Colonic mucosa (tissue), 4 donors: ENCODE data around the gene ARHGAP25. TPM values are rescaled to one million over a fixed set of nuclear protein-coding genes. Genes with fewer than 3 reads are reported as not detected.

Source experiments
- DNase-seq: peaks from one replicate; pipeline ENCODE4 v3.0.0-alpha.2; 2020
- H3K27ac ChIP-seq: fragments of 200-600 bp; one replicate; pipeline ENCODE4 v1.8.0; 2021
- H3K27me3 ChIP-seq: fragments of 200-600 bp; one replicate; pipeline ENCODE4 v1.8.0; 2021
- H3K36me3 ChIP-seq: fragments of 200-600 bp; one replicate; pipeline ENCODE4 v1.8.0; 2021
- H3K4me1 ChIP-seq: fragments of 200-600 bp; one replicate; pipeline ENCODE4 v1.8.0; 2021; ENCODE audit warnings: mild to moderate bottlenecking
- H3K4me3 ChIP-seq: fragments of 200-600 bp; one replicate; pipeline ENCODE4 v1.8.0; 2021
- H3K9ac ChIP-seq, 2 donors: one replicate each; pipeline ENCODE4 v1.7.0; 2013; ENCODE audit warnings: control low read depth in 2 of 2, low read depth in 2 of 2, low read length in 2 of 2
- H3K9me3 ChIP-seq: fragments of 200-600 bp; one replicate; pipeline ENCODE4 v1.8.0; 2021
- intact Hi-C: fragments of 100-400 bp; cut with DNase I; formaldehyde crosslinking; loops from one replicate; pipeline ENCODE4 v1.14.1; 2022
- total RNA-seq, 2 donors: library from RNA; stranded (reverse); fragmentation: NEBNext Ultra II Directional in 1 of 2; extraction: Animal tissue kit (Norgen Biotek cat#: 25700) in 1 of 2; gene quantifications; one replicate each; pipeline ENCODE4 v1.2.1, GENCODE V29; 2021
- TF ChIP-seq, protein P1 (sequence below): fragments of 200-600 bp; IDR thresholded peaks from one replicate; pipeline ENCODE4 v1.8.0; 2022; ENCODE audit warnings: antibody characterized with exemption, mild to moderate bottlenecking
- donor health status: healthy.
- donor health status: DM: no; HTN: no; CAD: no.
- donor health status: DM: no; HTN: no; CAD: no.

Gene ARHGAP25
- total RNA-seq, 2 donors from 2014 or later: 3.6 to 3.7 TPM

DNA sequence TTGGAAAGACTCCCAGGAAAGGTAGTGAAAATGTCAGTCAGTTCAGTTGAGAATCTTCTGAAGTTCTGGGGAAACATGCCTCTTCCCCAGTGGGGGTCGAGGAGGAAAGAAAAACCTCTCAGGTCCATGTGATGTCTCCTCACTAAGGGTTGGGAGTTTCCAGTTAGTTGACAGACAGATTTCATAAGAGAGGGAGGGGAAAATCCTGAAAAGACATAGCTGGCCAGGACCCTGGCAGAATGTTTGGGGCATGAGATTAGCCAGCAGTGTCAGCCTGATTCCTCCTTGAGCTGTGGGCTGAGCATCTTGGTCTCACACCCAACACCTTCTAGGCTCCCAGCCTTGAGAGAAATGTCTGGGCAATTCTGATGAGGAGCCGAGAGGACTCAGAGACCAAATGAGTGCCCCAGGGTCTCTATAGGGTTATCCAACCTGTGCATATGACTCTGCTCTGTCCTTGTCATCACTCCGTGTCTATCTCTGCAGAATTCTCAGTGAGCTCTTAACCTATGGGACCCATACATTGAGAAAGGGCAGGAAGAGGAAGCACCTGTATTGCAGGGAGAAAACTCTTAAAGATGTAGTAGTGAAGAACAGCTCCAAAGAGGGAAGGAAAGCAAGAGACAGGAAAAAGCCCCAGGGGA is 122.7 kb downstream of the ARHGAP25 start:
- Histone ChIP-seq H3K9ac (no peak overlapping the region), H3K36me3 (no peaks in the 10 kb centered on the region), H3K27me3 (no peaks in the 10 kb centered on the region), H3K4me1 (no peaks in the 10 kb centered on the region), H3K27ac (no peak overlapping the region), H3K4me3 (no peak overlapping the region), H3K9me3 (no peaks in the 10 kb centered on the region)
- no peak for DNase-seq
- TF ChIP-seq, protein P1, sequence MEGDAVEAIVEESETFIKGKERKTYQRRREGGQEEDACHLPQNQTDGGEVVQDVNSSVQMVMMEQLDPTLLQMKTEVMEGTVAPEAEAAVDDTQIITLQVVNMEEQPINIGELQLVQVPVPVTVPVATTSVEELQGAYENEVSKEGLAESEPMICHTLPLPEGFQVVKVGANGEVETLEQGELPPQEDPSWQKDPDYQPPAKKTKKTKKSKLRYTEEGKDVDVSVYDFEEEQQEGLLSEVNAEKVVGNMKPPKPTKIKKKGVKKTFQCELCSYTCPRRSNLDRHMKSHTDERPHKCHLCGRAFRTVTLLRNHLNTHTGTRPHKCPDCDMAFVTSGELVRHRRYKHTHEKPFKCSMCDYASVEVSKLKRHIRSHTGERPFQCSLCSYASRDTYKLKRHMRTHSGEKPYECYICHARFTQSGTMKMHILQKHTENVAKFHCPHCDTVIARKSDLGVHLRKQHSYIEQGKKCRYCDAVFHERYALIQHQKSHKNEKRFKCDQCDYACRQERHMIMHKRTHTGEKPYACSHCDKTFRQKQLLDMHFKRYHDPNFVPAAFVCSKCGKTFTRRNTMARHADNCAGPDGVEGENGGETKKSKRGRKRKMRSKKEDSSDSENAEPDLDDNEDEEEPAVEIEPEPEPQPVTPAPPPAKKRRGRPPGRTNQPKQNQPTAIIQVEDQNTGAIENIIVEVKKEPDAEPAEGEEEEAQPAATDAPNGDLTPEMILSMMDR: no peak
- intact Hi-C loops: no loop called here

DNA sequence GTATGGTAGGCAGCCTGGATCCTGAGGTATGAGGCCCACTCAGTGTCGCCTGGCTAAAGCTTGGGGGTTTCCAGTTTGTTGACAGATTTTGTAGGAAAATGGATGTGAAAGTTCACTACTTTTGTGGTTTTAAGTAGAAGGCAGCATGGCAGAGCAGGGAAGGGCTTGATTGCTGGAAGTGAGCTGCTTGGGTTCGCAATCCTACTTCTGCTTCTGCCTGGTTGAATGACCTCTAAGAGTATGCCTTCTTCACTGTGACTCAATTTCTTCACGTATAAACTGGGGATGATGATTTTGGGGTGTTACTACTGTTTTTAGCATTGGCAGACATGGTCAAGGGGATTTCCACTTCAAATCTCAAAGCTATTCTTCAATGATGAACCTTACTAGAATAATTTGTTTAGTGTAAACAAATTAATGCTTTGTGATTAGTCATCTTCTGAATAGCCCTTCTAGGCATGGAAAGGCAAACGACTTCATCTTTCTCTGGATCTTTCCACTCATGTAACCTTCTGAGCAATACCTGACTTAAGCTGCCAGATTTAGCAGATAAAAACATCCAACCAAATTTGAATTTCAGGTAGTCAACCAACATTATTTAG is 123.3 kb downstream of the ARHGAP25 start:
- no peak overlapping the region for H3K4me3 ChIP-seq
- no peak overlapping the region for H3K9ac ChIP-seq
- no peaks in the 10 kb centered on the region for H3K36me3 ChIP-seq
- intact Hi-C loops: no loop called here
- no peaks in the 10 kb centered on the region for H3K9me3 ChIP-seq
- DNase-seq: no peak
- H3K27me3 ChIP-seq: no peaks in the 10 kb centered on the region
- TF ChIP-seq, protein P1: no peak
- no peak overlapping the region for H3K27ac ChIP-seq
- no peaks in the 10 kb centered on the region for H3K4me1 ChIP-seq

DNA sequence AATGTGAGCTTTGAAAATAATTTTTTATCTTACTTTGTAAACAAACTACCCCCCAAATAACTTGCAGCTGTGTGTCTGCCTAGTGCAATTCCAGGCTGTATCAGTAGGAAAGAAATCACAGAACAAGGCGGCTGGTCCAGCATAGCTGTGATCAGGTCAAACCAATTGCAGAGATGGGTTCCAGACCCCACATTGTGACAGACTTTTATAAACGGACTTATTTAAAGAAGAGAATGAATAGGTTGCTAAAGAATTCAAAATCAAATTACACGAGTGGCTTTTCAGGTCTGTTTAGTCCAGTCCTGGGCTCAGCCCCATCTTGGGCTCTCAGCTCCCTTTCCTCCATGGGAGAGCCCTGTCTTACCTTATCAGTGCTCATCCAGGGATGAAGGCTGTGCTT is 125.5 kb downstream of the ARHGAP25 start:
- DNase-seq: no peak
- no peaks in the 10 kb centered on the region for H3K27me3 ChIP-seq
- no peaks in the 10 kb centered on the region for H3K4me1 ChIP-seq
- no peak overlapping the region for H3K4me3 ChIP-seq
- intact Hi-C loops: no loop called here
- TF ChIP-seq, protein P1: no peak
- H3K9me3 ChIP-seq: no peaks in the 10 kb centered on the region
- H3K36me3 ChIP-seq: no peaks in the 10 kb centered on the region
- no peak overlapping the region for H3K9ac ChIP-seq
- no peak overlapping the region for H3K27ac ChIP-seq

DNA sequence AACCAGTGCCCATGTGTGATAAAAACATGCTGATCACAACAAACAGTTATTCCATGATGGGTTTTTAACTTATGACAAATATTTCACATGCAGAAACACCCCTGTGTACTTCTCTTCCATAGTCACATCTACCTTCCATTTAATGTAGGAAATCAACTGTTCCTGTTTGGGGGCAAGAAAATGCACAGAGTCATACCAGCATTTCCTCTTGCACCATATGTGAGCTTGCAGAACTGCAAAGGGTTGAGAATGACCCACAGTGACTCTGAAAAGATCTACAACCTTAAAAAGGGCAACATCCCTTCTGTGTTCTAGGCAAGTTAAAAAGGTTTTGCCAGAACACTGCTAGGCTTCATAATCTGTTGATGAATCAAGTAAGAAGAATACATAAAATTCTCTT is 126.7 kb downstream of the ARHGAP25 start:
- no peaks in the 10 kb centered on the region for H3K4me1 ChIP-seq
- H3K4me3 ChIP-seq: no peak overlapping the region
- no peak overlapping the region for H3K27ac ChIP-seq
- H3K36me3 ChIP-seq: no peaks in the 10 kb centered on the region
- H3K9ac ChIP-seq: no peak overlapping the region
- TF ChIP-seq, protein P1: no peak
- no peaks in the 10 kb centered on the region for H3K27me3 ChIP-seq
- no peak for DNase-seq
- H3K9me3 ChIP-seq: no peaks in the 10 kb centered on the region
- intact Hi-C loops: no loop called here

DNA sequence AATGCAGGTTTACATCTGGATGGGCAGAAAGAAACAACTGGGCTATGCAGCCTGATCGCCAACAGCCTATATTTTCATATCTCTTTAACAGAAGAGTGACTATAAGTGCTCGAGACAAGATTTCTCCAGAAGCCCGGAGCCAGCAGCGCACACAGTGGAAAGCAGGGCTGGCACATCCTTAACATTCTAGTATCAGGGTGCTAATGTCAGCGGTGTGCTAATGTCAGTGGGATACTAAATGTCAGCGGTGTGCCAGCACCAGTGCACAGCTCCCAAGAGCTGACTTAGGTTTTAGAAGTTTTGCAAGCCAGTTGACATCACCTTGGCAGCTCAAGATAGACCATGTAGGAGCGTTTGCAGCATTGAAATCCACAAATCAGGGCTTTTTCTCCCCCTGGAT is 128.3 kb downstream of the ARHGAP25 start:
- DNase-seq: no peak
- Histone ChIP-seq H3K9ac (no peak overlapping the region), H3K36me3 (no peaks in the 10 kb centered on the region), H3K9me3 (no peaks in the 10 kb centered on the region), H3K4me3 (no peak overlapping the region), H3K27me3 (no peaks in the 10 kb centered on the region), H3K4me1 (no peaks in the 10 kb centered on the region), H3K27ac (no peak overlapping the region)
- TF ChIP-seq, protein P1: no peak
- intact Hi-C loops: no loop called here
